Measurements from ENCODE around the gene IFNA4.
"Not testable (repeated sequence)": the region's sequence is repeated elsewhere in the genome, so short reads cannot be mapped to it uniquely, and the experiment has no call there.

Gene IFNA4

DNA sequence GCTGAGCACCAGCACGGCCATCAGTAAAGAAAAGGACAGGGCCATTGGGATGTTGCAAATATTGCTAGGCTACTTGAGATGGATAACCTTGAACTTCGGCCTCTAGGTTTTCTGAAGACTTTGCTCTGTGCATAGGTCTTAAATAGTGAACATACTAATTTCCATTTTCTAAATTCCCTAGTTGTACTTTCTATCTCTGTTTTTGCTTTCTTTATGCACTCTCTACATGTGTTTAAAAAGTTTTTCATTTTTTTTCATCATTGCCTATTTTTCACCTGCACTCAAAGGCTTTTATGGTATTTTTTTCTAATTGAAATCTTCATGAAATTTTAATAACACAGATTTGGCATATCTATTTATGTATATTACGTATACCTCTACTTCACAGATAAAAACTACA lies at the start of gene IFNA4:
Gene IFNA4 (minus strand): TSS at position 101 of the 400 bp plus-strand sequence. CDS start 56 bp downstream, at position 45.
- H3K4me3 ChIP-seq (ENCODE audit: low read length); H3K9me3 ChIP-seq (ENCODE audit: control insufficient read depth, low read depth, low read length); H3K27ac ChIP-seq (ENCODE audit: low read length); H3K27me3 ChIP-seq (ENCODE audit: control insufficient read depth, insufficient read depth, low read length); H3K9ac ChIP-seq (ENCODE audit: low read length); H3K36me3 ChIP-seq (ENCODE audit: control insufficient read depth, low read depth, low read length); H3K4me1 ChIP-seq (ENCODE audit: control insufficient read depth, low read depth, low read length): not testable (repeated sequence)

DNA sequence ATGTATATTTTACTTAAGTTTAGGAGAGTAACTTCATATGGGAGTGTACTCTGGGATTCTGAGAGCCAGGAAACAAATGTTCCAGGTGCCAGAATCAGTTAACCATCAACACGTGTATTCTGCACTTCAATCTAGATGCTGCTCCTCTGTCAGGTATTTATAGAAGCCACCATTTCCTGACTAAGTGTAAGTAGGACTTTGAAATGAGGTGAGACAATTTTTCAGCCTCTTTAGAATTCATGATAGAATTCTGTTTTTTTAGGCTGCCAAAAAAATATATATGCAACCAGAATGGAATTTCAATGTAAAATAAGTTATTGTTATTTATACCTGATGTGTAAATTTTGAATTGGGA lies 49.0 kb upstream of the IFNA4 start:
- not testable (repeated sequence) for H3K9ac ChIP-seq (ENCODE audit: low read length); H3K4me3 ChIP-seq (ENCODE audit: low read length); H3K27ac ChIP-seq (ENCODE audit: low read length); H3K4me1 ChIP-seq (ENCODE audit: control insufficient read depth, low read depth, low read length); H3K27me3 ChIP-seq (ENCODE audit: control insufficient read depth, insufficient read depth, low read length); H3K36me3 ChIP-seq (ENCODE audit: control insufficient read depth, low read depth, low read length); H3K9me3 ChIP-seq (ENCODE audit: control insufficient read depth, low read depth, low read length)

DNA sequence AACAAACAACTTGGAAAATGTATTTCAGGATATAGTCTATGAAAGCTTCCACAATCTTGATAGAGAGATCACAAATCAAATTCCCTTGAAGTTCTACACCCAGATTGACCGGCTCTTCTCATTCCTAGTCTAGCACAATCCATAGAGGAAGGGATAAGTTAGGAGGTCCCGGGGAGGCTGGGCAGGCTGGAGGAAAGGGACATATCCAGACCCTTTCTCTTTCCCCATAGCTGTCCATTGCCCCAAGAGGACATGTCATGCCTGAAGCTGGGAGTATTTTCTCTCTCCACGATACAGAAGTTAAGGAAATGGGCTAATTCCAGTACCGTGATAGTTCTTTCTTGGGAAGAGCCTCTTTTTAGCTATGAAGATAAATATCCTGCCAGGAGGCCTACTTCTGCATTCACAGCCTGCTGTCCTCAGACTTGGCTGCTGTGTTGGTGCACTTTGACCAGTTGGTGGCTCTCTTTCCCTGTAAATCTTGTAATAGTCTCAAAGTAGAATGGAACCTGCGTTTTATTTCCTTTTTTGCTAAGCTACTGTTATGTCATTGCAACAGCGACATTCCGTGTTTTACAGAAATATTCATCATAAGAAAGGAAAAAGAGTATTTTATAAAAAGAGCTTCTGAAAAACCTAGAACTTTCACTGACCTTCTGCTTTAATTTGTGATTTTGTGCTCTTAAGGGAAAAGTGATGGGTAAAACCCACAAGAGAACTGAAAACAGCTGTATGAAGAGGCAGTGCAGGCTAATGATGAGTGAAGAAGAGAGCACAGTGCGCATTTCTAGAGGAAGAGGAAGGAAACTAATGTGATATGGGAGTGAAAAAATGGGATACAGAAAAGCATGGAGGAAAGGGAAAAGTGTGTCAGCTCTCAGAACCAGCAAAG lies 48.3 kb upstream of the IFNA4 start:
- H3K4me1 ChIP-seq (ENCODE audit: control insufficient read depth, low read depth, low read length): not testable (repeated sequence)

DNA sequence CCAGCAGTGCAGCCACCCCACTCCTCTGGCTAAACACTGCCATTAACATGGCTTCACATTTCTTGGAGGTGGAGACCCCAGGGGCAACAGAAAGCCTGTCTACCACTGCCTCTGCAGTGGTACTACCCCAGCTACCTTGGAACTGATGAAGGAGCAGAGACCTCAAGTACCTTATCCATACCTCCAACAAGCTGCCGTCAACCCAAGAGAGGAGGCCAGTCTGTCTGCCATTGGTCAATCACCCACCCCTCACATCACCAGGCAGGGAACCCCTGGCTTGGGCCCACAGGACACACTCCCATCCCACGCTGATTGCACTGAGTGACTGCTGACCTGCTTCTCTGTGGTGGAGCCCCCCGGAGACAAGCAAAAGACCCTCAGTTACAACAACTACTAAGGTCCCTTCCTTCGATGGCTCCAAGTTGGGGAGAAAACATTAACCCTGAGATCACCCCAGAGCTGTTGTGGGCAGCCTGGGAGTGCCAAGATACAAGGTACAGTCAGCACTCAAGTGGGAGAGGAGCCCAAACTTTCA lies 46.8 kb upstream of the IFNA4 start:
- Histone ChIP-seq H3K4me3 (ENCODE audit: low read length) (no peak overlapping the region), H3K36me3 (ENCODE audit: control insufficient read depth, low read depth, low read length) (no peaks in the 10 kb centered on the region), H3K4me1 (ENCODE audit: control insufficient read depth, low read depth, low read length) (no peaks in the 10 kb centered on the region), H3K27me3 (ENCODE audit: control insufficient read depth, insufficient read depth, low read length) (no peaks in the 10 kb centered on the region), H3K9me3 (ENCODE audit: control insufficient read depth, low read depth, low read length) (no peaks in the 10 kb centered on the region), H3K9ac (ENCODE audit: low read length) (no peak overlapping the region), H3K27ac (ENCODE audit: low read length) (no peak overlapping the region)

More for the DNA sequence above, 48.3 kb upstream of the IFNA4 start:
- not testable (repeated sequence) for H3K36me3 ChIP-seq (ENCODE audit: control insufficient read depth, low read depth, low read length); H3K27me3 ChIP-seq (ENCODE audit: control insufficient read depth, insufficient read depth, low read length); H3K9ac ChIP-seq (ENCODE audit: low read length); H3K4me3 ChIP-seq (ENCODE audit: low read length); H3K9me3 ChIP-seq (ENCODE audit: control insufficient read depth, low read depth, low read length); H3K27ac ChIP-seq (ENCODE audit: low read length)

DNA sequence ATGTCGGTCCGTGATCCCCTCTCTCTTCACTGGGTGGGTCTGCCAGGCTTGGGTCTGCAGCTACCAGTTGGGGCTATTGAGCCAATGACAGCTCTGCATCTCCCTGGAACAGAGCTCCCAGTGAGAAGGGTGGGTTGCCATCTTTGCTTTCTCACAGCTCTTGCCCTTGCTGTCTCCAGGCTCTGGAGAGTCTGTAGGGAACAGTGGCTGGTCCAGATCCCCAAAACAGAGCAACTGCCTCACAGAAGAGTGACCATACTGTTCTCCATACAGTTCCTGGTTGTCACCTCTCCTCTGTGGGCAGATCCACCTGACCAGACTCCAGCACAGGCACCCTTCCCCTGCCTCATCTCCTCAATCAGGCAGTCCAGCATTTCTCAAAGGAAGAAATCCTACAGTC lies 45.9 kb upstream of the IFNA4 start:
- H3K36me3 ChIP-seq (ENCODE audit: control insufficient read depth, low read depth, low read length): no peaks in the 10 kb centered on the region
- no peaks in the 10 kb centered on the region for H3K27me3 ChIP-seq (ENCODE audit: control insufficient read depth, insufficient read depth, low read length)
- H3K4me1 ChIP-seq (ENCODE audit: control insufficient read depth, low read depth, low read length): no peaks in the 10 kb centered on the region
- no peaks in the 10 kb centered on the region for H3K9me3 ChIP-seq (ENCODE audit: control insufficient read depth, low read depth, low read length)
- H3K27ac ChIP-seq (ENCODE audit: low read length): no peak overlapping the region
- H3K9ac ChIP-seq (ENCODE audit: low read length): no peak overlapping the region
- no peak overlapping the region for H3K4me3 ChIP-seq (ENCODE audit: low read length)

DNA sequence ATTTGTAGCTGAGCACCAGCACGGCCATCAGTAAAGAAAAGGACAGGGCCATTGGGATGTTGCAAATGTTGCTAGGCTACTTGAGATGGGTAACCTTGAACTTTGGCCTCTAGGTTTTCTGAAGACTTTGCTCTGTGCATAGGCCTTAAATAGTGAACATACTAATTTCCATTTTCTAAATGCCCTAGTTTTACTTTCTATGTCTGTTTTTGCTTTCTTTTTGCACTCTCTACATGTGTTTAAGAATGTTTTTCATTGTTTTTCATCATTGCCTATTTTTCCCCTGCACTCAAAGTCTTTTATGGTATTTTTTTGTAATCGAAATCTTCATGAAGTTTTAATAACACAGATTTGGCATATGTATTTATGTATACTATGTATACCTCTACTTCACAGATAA lies 40.7 kb upstream of the IFNA4 start, which contains the start of gene IFNA17:
Gene IFNA17 (minus strand): TSS at position 101 of the 400 bp plus-strand sequence. CDS start 49 bp downstream, at position 52.
- no peaks in the 10 kb centered on the region for H3K4me1 ChIP-seq (ENCODE audit: control insufficient read depth, low read depth, low read length)
- no peak within 1 kb of the TSS for H3K4me3 ChIP-seq (ENCODE audit: low read length)
- no peak within 1 kb of the TSS for H3K9ac ChIP-seq (ENCODE audit: low read length)
- no peaks in the 10 kb centered on the region for H3K27me3 ChIP-seq (ENCODE audit: control insufficient read depth, insufficient read depth, low read length)
- H3K9me3 ChIP-seq (ENCODE audit: control insufficient read depth, low read depth, low read length): no peaks in the 10 kb centered on the region
- H3K27ac ChIP-seq (ENCODE audit: low read length): no peak within 1 kb of the TSS
- no peaks in the 10 kb centered on the region for H3K36me3 ChIP-seq (ENCODE audit: control insufficient read depth, low read depth, low read length)

DNA sequence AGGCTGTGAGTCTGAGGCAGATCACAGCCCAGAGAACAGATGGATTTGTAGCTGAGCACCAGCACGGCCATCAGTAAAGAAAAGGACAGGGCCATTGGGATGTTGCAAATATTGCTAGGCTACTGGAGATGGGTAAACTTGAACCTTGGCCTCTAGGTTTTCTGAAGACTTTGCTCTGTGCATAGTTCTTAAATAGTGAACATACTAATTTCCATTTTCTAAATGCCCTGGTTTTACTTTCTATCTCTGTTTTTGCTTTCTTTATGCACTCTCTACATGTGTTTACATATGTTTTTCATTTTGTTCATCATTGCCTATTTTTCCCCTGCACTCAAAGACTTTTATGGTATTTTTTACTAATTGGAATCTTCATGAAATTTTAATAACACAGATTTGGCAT lies 29.8 kb upstream of the IFNA4 start, which contains the start of gene IFNA16:
Gene IFNA16 (minus strand): TSS at position 101 of the 400 bp plus-strand sequence. CDS start 6 bp downstream, at position 95.
- not testable (repeated sequence) for H3K4me1 ChIP-seq (ENCODE audit: control insufficient read depth, low read depth, low read length); H3K9me3 ChIP-seq (ENCODE audit: control insufficient read depth, low read depth, low read length)

DNA sequence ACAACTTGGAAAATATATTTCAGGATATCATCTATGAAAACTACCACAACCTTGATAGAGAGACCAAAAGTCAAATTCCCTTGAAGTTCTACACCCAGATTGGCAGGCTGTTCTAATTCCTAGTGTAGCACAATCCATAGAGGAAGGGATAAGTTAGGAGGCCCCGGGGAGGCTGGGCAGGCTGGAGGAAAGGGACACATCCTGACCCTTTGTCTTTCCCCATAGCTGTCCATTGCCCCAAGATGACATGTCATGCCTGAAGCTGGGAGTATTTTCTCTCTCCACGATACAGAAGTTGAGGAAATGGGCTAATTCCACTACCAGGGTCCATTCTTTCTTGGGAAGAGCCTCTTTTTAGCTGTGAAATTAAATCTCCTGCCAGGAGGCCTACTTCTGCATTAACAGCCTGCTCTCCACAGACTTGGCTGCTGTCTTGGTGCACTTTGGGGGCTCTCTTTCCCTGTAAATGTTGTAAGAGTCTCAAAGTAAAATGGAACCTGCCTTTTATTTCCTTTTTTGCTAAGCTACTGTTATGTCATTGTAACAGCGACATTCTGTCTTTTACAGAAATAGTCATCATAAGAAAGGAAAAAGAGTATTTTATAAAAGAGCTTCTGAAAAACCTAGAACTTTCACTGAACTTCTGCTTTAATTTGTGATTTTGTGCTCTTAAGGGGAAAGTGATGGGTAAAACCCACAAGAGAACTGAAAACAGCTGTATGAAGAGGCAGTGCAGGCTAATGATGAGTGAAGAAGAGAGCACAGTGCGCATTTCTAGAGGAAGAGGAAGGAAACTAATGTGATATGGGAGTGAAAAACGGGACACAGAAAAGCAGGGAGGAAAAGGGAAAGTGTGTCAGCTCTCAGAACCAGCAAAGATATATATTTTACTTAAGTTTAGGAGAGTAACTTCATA lies 26.3 kb upstream of the IFNA4 start:
- not testable (repeated sequence) for H3K9ac ChIP-seq (ENCODE audit: low read length); H3K4me1 ChIP-seq (ENCODE audit: control insufficient read depth, low read depth, low read length); H3K27me3 ChIP-seq (ENCODE audit: control insufficient read depth, insufficient read depth, low read length); H3K36me3 ChIP-seq (ENCODE audit: control insufficient read depth, low read depth, low read length); H3K27ac ChIP-seq (ENCODE audit: low read length); H3K9me3 ChIP-seq (ENCODE audit: control insufficient read depth, low read depth, low read length); H3K4me3 ChIP-seq (ENCODE audit: low read length)

More for the DNA sequence above, 29.8 kb upstream of the IFNA4 start, which contains the start of gene IFNA16:
- not testable (repeated sequence) for H3K36me3 ChIP-seq (ENCODE audit: control insufficient read depth, low read depth, low read length); H3K27me3 ChIP-seq (ENCODE audit: control insufficient read depth, insufficient read depth, low read length); H3K4me3 ChIP-seq (ENCODE audit: low read length); H3K27ac ChIP-seq (ENCODE audit: low read length); H3K9ac ChIP-seq (ENCODE audit: low read length)

DNA sequence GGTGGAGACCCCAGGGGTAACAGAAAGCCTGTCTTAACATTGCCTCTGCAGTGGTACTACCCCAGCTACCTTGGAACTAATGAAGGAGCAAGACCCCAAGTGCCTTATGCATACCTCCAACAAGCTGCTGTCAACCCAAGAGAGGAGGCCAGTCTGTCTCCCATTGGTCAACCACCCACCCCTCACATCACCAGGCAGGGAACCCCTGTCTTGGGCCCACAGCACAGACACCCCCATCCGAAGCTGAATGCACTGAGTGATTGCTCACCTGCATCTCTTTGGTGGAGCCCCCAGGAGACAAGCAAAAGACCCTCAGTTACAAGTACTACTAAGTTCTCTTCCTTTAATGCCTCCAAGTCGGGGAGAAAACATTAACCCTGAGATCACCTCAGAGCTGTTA lies 24.8 kb upstream of the IFNA4 start:
- not testable (repeated sequence) for H3K36me3 ChIP-seq (ENCODE audit: control insufficient read depth, low read depth, low read length); H3K4me1 ChIP-seq (ENCODE audit: control insufficient read depth, low read depth, low read length); H3K4me3 ChIP-seq (ENCODE audit: low read length); H3K9ac ChIP-seq (ENCODE audit: low read length); H3K27me3 ChIP-seq (ENCODE audit: control insufficient read depth, insufficient read depth, low read length); H3K9me3 ChIP-seq (ENCODE audit: control insufficient read depth, low read depth, low read length); H3K27ac ChIP-seq (ENCODE audit: low read length)

DNA sequence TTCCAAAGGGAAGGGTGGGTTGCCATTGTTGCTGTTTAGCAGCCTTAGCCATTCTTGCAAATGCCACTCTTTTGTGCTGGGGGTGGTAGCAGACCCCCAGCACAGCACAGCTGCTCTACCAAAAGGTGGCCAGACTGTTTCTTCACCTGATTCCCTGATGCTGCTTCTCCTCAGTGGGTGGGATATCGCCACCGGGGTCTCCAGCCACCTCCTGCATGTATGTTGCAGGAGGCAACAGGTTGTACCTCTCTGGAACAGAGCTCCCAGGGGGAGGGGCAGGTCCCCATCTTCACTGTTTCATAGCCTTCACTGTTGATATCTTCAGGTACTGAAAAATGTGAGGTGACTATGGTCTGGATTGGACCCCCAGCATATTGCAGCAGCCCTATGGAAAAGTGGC lies 23.4 kb upstream of the IFNA4 start:
- not testable (repeated sequence) for H3K27me3 ChIP-seq (ENCODE audit: control insufficient read depth, insufficient read depth, low read length); H3K36me3 ChIP-seq (ENCODE audit: control insufficient read depth, low read depth, low read length); H3K27ac ChIP-seq (ENCODE audit: low read length); H3K4me1 ChIP-seq (ENCODE audit: control insufficient read depth, low read depth, low read length); H3K4me3 ChIP-seq (ENCODE audit: low read length); H3K9ac ChIP-seq (ENCODE audit: low read length); H3K9me3 ChIP-seq (ENCODE audit: control insufficient read depth, low read depth, low read length)

DNA sequence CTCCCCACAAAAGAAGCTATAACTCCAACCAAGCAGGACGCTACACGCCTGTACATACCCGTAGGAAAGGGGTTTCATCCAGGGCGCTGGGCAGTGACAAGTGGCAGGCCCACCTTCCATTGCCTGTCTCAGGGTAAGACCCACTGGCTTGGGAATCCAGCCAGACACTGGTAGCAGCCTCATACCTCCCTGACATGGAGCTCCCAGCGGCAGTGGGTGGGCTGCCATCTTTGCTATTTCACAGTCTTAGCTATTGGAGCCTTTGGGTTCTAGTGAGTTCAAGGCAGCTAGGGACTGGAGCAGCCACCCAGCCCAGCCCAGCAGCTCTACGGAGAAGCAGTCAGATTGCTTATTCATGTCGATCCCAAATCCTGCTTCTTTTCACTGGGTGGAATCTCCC lies 22.9 kb upstream of the IFNA4 start:
- Histone ChIP-seq H3K27ac (ENCODE audit: low read length) (no peak overlapping the region), H3K9ac (ENCODE audit: low read length) (no peak overlapping the region), H3K27me3 (ENCODE audit: control insufficient read depth, insufficient read depth, low read length) (no peaks in the 10 kb centered on the region), H3K4me1 (ENCODE audit: control insufficient read depth, low read depth, low read length) (no peaks in the 10 kb centered on the region), H3K4me3 (ENCODE audit: low read length) (no peak overlapping the region), H3K9me3 (ENCODE audit: control insufficient read depth, low read depth, low read length) (no peaks in the 10 kb centered on the region), H3K36me3 (ENCODE audit: control insufficient read depth, low read depth, low read length) (no peaks in the 10 kb centered on the region)

Measured in iPS-18a (cell line).